Stimulated activated memory B cell treated with anti-CD40 and anti-IgM and Interleukin-4, amounts not matched to agents 10 μg/mL and 1 μg/mL and 100 μg/mL, for 72 hours (primary cell): ENCODE results near the gene COPG1.
"Not testable (repeated sequence)": the region's sequence is repeated elsewhere in the genome, so short reads cannot be mapped to it uniquely, and the experiment has no call there.

Experiments used
- ATAC-seq: fragments of 150-1000 bp; cut with Tn5 transposase; 2 replicates; pipeline ENCODE4 v1.10.0; 2021
- H3K27ac Mint-ChIP-seq: one replicate; pipeline ENCODE4 v1.8.0; 2022; ENCODE audit warnings: mild to moderate bottlenecking, mixed read lengths
- H3K27me3 Mint-ChIP-seq: one replicate; pipeline ENCODE4 v1.8.0; 2022; ENCODE audit warnings: mixed read lengths
- H3K36me3 Mint-ChIP-seq: one replicate; pipeline ENCODE4 v1.8.0; 2022; ENCODE audit warnings: mixed read lengths
- H3K4me1 Mint-ChIP-seq: one replicate; pipeline ENCODE4 v1.8.0; 2022; ENCODE audit warnings: mixed read lengths
- H3K4me3 Mint-ChIP-seq: one replicate; pipeline ENCODE4 v1.8.0; 2022; ENCODE audit warnings: mild to moderate bottlenecking, moderate library complexity, mixed read lengths
- H3K9me3 Mint-ChIP-seq: one replicate; pipeline ENCODE4 v1.8.0; 2022; ENCODE audit warnings: mixed read lengths

The COPG1 gene

DNA sequence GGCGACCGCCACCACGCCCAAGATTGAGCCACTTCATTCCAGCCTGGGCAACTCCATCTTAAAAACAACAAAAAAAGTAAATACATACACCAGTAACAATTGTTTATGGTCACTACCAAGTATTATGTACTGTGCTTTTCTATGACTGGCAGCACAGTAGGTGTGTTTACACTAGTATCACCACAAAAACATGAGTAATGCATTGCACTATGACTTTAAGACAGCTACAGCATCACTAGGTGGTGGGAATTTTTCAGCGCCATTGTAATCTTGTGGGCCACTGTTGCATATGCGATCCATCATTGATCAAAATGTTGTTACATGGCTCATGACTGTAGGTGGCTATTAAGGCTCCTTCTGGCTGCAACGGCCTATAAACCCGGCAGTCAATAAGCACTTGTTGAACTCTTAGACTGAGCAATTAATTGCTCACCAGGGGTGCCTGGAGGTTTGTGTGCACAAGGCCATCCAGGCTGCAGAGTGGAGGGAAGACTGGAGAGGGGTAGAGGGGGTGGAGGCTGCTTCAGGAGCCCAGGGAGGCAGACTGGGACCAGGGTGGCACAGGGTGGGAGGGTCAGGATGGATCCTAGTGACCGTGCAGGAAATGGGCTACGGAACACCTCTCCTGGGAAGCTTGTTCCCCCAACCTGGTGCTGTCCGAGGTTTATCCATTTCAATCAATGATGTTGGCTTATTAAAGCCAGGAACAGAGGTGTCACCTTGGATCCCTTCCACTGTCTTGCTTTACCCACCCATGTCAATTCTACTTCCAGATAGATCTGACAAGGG, 17.9 kb upstream of the COPG1 start:
- H3K27ac Mint-ChIP-seq: peak overlapping the region; percentile 36
- no peak for ATAC-seq
- H3K4me3 Mint-ChIP-seq: no peak overlapping the region
- H3K36me3 Mint-ChIP-seq: no peaks in the 10 kb centered on the region
- peaks cover 62% of the 10 kb centered on the region for H3K4me1 Mint-ChIP-seq
- no peaks in the 10 kb centered on the region for H3K27me3 Mint-ChIP-seq
- H3K9me3 Mint-ChIP-seq: no peaks in the 10 kb centered on the region

DNA sequence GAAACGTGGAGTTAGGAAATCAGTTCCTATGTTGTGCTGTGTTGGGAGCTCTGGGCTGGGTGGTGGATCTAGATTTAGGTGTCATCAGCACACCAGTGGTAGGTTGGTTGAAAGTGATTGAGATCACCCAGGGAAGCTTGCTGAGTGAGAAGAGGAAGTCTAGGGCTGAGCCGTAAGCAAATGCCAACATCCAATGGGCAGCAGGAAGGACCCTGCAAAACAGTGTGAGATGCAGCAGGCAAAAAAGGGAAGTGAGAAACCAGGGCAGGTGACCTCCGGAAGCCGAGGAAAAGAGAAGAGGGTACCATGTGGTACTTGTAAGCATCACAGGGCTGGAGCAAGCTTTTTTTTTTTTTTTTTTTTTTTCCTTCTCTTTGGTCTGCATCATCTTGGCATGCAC, 15.9 kb upstream of the COPG1 start:
- Mint-ChIP-seq H3K4me3 (peak overlapping the region; percentile 47), H3K4me1 (peaks cover 51% of the 10 kb centered on the region), H3K27me3 (no peaks in the 10 kb centered on the region), H3K36me3 (no peaks in the 10 kb centered on the region), H3K9me3 (no peaks in the 10 kb centered on the region), H3K27ac (peak overlapping the region; percentile 68)
- peak; percentile 98 for ATAC-seq

DNA sequence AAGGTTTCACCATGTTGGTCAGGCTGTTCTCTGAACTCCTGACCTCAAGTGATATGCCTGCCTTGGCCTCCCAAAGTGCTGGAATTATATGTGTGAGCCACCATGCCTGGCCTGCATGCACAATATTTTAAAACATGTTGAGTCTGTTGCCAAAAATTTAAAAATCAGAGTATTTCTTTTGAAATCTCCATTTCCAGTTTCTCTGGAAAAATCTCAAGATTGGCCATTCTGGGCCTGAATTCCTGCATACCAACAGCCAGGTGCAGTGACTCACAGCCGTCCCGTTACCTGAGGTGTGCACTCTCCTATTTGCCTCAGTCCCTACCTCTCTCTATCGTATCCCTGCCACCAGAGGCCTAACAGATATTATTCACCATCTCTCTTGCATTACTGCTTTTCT, 15.0 kb upstream of the COPG1 start:
- Mint-ChIP-seq H3K9me3 (no peaks in the 10 kb centered on the region), H3K27me3 (no peaks in the 10 kb centered on the region), H3K4me1 (peaks cover 51% of the 10 kb centered on the region), H3K36me3 (no peaks in the 10 kb centered on the region), H3K4me3 (no peak overlapping the region), H3K27ac (peak overlapping the region; percentile 78)
- ATAC-seq: no peak

DNA sequence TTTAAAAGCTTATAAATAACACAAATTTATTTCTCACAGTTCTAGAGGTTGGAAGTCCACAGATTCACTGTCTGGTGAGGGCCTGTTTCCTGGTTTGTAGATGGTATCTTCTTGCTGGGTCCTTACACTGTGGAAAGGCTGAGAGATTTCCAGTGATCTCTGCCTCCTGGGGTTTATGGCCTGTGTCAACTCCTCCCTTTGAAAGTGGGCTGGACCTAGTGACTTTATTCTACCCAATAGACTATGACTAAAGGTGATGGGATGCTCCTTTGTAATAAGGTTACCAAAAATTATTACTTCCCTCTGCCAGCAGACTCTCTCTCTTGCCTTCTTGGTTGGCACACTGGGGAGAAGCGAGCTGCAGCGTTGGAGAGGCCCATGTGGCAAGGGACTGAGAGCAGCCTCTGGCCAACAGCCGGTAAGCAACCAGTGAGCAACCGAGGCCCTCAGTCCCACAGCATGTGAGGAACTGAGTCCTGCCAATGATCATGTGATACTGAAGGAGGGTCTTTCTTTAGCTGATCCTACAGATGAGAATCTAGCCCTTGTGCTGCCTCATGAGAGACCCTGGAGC, 14.0 kb upstream of the COPG1 start:
- Mint-ChIP-seq H3K9me3 (no peaks in the 10 kb centered on the region), H3K4me1 (peaks cover 46% of the 10 kb centered on the region), H3K36me3 (no peaks in the 10 kb centered on the region), H3K27me3 (no peaks in the 10 kb centered on the region), H3K4me3 (no peak overlapping the region), H3K27ac (peak overlapping the region; percentile 78)
- ATAC-seq: no peak

DNA sequence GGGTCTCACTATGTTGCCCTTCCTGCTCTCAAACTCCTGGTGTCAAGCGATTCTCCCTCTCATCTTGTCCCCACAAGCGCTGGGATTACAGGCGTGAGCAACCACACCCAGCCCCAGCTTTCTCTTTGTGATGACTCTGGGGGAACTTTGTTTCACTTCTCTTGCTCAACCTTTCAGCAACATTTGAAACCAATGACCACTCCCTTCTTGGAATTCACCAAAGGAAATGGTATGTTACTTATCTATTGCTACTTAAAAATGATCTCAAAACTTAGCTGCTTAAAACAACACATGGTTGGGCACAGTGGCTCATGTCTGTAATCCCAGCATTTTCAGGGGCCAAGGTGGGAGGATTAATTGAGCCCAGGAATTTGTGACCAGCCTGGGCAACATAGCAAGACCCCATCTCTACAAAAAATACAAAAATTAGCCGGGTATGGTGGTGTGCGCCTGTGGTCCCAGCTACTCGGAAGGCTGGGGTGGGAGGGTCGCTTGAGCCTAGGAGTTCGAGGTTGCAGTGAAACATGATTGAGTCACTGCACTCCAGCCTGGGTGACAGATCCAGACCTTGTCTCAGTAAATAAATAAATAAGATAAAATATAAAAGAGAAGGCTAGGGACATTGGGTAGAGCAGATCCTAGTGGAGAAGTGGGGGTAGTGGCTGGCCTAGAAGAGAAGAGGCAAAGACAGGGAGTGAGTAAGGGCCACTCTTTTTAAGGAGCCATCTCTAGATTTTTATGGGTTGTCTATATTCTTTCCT, 10.3 kb upstream of the COPG1 start:
- Mint-ChIP-seq H3K27ac (peak overlapping the region; percentile 73), H3K9me3 (no peaks in the 10 kb centered on the region), H3K4me3 (peak overlapping the region; percentile 52), H3K4me1 (peaks cover 22% of the 10 kb centered on the region), H3K36me3 (no peaks in the 10 kb centered on the region), H3K27me3 (no peaks in the 10 kb centered on the region)
- peak; percentile 72 for ATAC-seq

DNA sequence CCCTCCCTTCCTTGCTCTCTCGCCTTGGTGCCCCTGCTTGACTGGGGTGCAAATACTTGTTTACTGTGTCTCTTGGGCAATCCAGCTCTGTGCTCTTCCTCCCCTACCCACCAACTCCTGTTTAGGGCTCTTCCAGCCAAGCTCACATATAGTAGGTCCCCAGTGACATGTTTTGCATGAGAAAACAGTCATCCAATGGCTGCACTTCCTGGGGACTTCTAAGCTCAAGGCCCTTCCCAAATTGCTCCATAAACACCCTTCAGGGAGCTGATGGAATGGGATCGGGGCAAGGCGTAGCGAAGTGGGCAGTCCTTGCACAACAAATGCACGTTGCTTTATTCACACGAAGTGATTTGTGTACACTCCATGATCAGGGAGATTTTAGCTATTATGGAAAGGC, 9.4 kb upstream of the COPG1 start:
- Mint-ChIP-seq H3K4me1 (peaks cover 17% of the 10 kb centered on the region), H3K4me3 (no peak overlapping the region), H3K9me3 (no peaks in the 10 kb centered on the region), H3K36me3 (no peaks in the 10 kb centered on the region), H3K27me3 (no peaks in the 10 kb centered on the region), H3K27ac (no peak overlapping the region)
- ATAC-seq: no peak

DNA sequence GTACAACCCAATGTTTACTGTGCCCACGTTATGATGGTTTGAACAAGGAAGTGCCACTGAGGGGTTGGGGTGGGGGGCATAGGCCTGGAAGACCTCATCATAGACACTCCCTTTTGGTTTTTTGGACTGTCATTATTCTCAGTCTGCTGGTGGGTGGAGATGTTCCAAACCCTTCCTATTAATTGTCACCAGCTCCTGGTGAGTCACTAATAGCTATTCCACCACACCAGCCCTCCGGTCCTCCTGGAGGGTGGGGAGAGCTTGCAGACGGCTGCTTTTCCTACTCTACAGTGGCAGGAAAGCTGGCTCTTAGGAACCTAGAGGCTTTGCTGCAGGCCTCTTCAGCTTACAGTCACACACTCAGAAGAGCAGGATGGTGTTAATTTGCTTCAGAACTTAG, 9.0 kb upstream of the COPG1 start:
- no peaks in the 10 kb centered on the region for H3K27me3 Mint-ChIP-seq
- no peak for ATAC-seq
- H3K27ac Mint-ChIP-seq: no peak overlapping the region
- H3K36me3 Mint-ChIP-seq: no peaks in the 10 kb centered on the region
- peaks cover 15% of the 10 kb centered on the region for H3K4me1 Mint-ChIP-seq
- H3K4me3 Mint-ChIP-seq: no peak overlapping the region
- H3K9me3 Mint-ChIP-seq: no peaks in the 10 kb centered on the region

DNA sequence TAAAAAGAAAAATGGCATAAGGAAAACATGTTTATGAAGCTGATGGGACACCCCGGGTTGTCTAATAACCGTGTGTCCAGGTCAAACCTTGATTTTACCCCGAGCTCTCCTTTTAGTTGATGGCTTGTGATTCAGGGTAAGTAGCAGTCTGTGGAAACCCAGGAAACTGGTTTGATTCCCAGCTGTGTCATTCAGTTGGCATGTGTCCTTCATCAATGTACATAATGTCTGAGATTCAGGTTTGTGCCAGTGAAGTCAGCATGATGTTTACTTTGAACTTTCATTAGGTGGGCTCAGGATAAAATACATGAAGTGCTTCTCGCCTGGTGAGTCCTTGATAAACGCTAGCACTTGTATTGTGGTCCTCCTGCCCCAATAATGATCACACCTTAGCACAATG, 4.3 kb upstream of the COPG1 start:
- Mint-ChIP-seq H3K36me3 (no peaks in the 10 kb centered on the region), H3K27ac (no peak overlapping the region), H3K27me3 (no peaks in the 10 kb centered on the region), H3K4me3 (no peak overlapping the region), H3K9me3 (no peaks in the 10 kb centered on the region), H3K4me1 (peaks cover 32% of the 10 kb centered on the region)
- no peak for ATAC-seq

DNA sequence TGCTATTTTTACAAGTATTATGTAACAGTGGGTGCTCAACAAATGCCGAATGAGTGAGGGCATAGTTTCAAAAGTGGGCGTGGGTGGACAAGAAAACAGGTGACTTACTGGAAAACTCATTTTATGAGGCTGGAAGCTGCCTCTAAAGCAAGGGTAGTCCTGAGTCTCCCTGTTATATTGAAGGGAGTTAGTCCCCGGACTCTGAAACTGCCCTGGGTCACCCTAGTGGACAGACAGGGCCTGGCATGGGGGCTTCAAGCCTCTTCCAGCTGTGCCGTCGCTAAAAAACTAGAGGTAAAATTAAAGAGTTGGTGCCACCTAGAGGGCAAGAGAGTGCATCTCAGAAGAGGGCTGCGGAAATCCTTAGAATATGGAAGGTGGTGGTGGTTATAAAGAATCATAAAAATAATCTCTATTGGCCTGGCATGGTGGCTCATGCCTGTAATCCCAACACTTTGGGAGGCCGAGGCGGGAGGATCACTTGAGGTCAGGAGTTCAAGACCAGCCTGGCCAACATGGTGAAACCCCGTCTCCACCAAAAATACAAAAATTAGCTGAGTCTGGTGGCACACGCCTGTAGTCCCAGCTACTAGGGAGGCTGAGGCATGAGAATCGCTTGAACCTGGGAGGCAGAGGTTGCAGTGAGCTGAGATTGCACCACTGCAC, 3.6 kb upstream of the COPG1 start:
- H3K9me3 Mint-ChIP-seq, H3K4me3 Mint-ChIP-seq, H3K27me3 Mint-ChIP-seq, H3K27ac Mint-ChIP-seq, H3K36me3 Mint-ChIP-seq: not testable (repeated sequence)
- peak; percentile 87 for ATAC-seq
- peaks cover 38% of the 10 kb centered on the region for H3K4me1 Mint-ChIP-seq

DNA sequence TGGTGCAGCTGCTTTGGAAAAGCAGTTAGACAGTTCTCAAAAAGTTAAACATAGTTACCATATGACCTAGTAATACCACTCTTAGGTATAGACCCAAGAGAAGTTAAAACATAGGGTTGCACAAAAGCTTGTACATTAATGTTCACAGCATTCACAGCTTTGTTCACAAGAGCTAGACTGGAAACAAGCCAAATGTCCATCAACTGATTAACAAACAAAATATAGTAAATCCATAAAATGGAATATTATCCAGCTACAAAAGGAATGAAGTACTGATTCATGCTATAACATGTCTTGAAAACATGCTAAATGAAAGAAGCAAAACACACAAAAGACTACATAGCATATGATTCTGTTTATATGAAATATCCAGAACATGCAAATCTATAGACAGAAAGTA, 2.8 kb upstream of the COPG1 start:
- Mint-ChIP-seq H3K36me3 (no peaks in the 10 kb centered on the region), H3K4me1 (peaks cover 39% of the 10 kb centered on the region), H3K4me3 (no peak overlapping the region), H3K27me3 (no peaks in the 10 kb centered on the region), H3K27ac (no peak overlapping the region), H3K9me3 (no peaks in the 10 kb centered on the region)
- ATAC-seq: no peak

DNA sequence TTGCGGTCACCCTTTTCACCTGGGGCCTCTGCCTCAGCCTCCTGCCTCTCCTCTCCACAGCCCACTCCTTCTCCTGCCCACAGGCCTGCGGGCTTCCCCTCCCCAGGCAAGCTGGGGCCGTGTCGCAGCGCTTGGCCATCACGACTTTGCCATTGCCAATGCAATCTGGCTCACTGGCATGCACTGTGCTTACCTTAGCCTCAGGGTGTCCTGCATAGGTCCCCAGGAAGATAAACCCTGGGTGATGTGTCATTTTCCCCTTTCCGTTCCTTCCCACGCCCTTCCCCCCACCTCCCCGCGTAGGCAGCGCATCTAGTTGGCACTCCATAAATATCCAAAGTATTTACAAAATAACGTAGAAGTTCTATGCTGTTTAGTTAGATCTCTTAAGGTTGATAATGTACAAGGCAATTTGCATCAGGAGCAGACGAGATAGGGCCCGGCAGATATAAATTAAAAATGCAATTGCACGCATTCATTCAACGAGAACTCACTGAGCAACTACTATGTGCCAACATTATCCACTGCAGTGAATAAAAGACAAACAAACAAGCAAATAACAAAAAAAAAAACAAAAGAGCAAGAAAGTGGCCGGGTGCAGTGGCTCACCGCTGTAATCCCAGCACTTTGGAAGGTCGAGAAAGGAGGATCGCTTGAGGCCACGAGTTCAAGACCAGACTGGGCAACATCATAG, 973 bp upstream of the COPG1 start:
- Mint-ChIP-seq H3K27ac (peak overlapping the region; percentile 99), H3K4me1 (peaks cover 39% of the 10 kb centered on the region), H3K36me3 (peaks cover 13% of the 10 kb centered on the region), H3K4me3 (peak overlapping the region; percentile 95), H3K9me3 (no peaks in the 10 kb centered on the region), H3K27me3 (no peaks in the 10 kb centered on the region)
- ATAC-seq: no peak

DNA sequence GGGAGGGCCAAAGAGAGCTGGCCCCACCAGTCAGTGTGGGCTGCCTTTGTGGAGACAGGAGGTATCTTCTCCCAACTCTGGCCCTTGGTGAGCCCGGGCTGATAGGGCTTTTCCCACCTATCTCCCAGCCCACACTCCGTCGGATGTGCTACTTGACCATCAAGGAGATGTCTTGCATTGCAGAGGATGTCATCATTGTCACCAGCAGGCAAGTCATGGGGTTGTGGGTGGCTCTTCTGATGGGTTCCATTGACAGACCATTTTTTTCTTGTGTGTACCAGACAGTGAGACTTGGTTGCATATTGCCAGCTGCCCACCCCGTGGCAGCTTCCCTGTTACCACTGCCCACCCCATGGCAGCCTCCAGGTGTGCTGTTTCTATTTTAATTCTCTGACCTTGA, 3.3 kb downstream of the COPG1 start:
- Mint-ChIP-seq H3K4me1 (peaks cover 29% of the 10 kb centered on the region), H3K4me3 (no peak overlapping the region), H3K36me3 (peaks cover 53% of the 10 kb centered on the region), H3K9me3 (no peaks in the 10 kb centered on the region), H3K27me3 (no peaks in the 10 kb centered on the region), H3K27ac (no peak overlapping the region)
- no peak for ATAC-seq

DNA sequence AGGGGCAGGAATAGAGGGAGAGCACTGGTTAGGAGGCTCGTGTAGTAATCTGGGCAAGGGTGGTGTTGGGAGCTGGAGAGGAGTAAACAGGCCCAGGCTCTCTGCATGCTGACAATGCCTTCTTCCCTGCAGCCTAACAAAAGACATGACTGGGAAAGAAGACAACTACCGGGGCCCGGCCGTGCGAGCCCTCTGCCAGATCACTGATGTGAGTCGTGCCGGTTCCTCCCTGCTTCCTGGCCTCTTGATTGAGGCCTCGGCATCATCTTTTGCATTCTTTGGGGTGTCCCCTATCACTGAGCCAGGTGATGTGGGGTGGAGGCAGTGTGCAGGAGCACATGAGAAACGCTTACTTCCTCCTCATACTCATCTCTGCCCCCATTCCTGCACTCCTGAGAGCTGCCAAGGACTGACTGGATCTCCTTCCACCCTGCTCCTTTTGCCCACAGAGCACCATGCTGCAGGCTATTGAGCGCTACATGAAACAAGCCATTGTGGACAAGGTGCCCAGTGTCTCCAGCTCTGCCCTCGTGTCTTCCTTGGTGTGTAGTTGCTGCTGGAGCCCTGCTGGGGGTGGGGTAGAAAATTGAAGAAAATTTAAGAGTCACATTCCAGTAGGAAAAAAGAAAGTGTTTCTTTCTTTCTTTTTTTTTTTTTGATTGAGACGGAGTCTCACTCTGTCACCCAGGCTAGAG, 5.3 kb downstream of the COPG1 start:
- no peak for ATAC-seq
- H3K36me3 Mint-ChIP-seq: peaks cover 68% of the 10 kb centered on the region
- no peak overlapping the region for H3K27ac Mint-ChIP-seq

DNA sequence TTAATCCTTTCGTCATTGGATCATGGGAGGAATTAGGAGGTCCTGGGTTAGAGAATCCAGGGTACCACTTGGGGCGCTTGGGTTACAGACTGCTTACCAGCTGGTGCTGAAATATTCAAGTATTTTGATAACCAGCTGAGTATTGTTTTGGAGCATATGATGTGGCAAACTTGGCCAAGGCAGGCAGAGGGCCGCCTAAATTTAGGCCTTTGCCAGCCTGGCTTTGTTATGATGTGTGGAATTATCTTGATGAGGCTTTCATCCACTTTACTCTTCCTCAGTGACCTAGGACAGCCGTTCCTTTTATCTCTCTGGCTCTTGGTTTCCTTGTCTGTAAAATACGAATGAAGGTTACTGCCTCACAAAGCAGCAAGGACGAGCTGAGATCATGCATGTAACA, 6.9 kb downstream of the COPG1 start:
- H3K36me3 Mint-ChIP-seq: peaks cover 84% of the 10 kb centered on the region
- H3K27ac Mint-ChIP-seq: no peak overlapping the region
- H3K4me3 Mint-ChIP-seq: no peak overlapping the region
- no peaks in the 10 kb centered on the region for H3K27me3 Mint-ChIP-seq
- no peaks in the 10 kb centered on the region for H3K4me1 Mint-ChIP-seq
- H3K9me3 Mint-ChIP-seq: no peaks in the 10 kb centered on the region
- no peak for ATAC-seq

More for the DNA sequence above, 5.3 kb downstream of the COPG1 start:
- no peak overlapping the region for H3K4me3 Mint-ChIP-seq
- no peaks in the 10 kb centered on the region for H3K9me3 Mint-ChIP-seq
- peaks cover 12% of the 10 kb centered on the region for H3K4me1 Mint-ChIP-seq
- H3K27me3 Mint-ChIP-seq: no peaks in the 10 kb centered on the region
